Right ventricle myocardium superior (tissue), 1 donor: ENCODE measurements around the gene ETDB. TPM values are rescaled to one million over a fixed set of nuclear protein-coding genes. Genes with fewer than 3 reads are reported as not detected.

Experiments
- total RNA-seq: library from RNA; stranded (reverse); fragmentation: NEBNext Ultra II Directional; extraction: Animal tissue kit (Norgen Biotek cat#: 25700); gene quantifications from one replicate; pipeline ENCODE4 v1.2.1, GENCODE V29; 2021
- donor health status: DM: no; HTN: yes; CAD: no; lungs with severe emphysema.

Gene ETDB
- total RNA-seq, 1 donor from 2014 or later, result not detected

Other genes with a start within 250 kb of the ETDB start
- 22.8 TPM for gene MOSPD1, start 205.3 kb downstream of the ETDB start, total RNA-seq
- 4.6 TPM for gene SMIM10, start 129.5 kb downstream of the ETDB start, total RNA-seq
- 14.2 TPM for gene RTL8B, start 98.0 kb downstream of the ETDB start, total RNA-seq
- 253 TPM for gene RTL8C, start 88.2 kb downstream of the ETDB start, total RNA-seq
- gene RTL8A, start 68.4 kb downstream of the ETDB start, total RNA-seq, result 31.1 TPM
- gene SMIM10L2B, start 21.8 kb downstream of the ETDB start, total RNA-seq, result 1.6 TPM
- not detected for gene CT55, start 50.9 kb upstream of the ETDB start, total RNA-seq
- gene ETDA, start 131.5 kb upstream of the ETDB start, total RNA-seq, result not detected
- not detected for gene ETDC, start 189.0 kb upstream of the ETDB start, total RNA-seq
- 3.6 TPM for gene ZNF75D, start 223.6 kb upstream of the ETDB start, total RNA-seq
- gene ZNF449, start 224.3 kb upstream of the ETDB start, total RNA-seq, result 4.8 TPM